Endothelial cell of umbilical vein (primary cell): ENCODE measurements around the gene AGXT. TPM values are rescaled to one million over a fixed set of nuclear protein-coding genes. Genes with fewer than 3 reads are reported as not detected.

Experiments
- BruUV-seq: library from RNA; stranded (reverse); fragments of 400-500 nt; replicated peaks from 2 replicates; lab custom pipeline; 2021; lab: Mats Ljungman, UMichigan
- CTCF ChIA-PET: fragments of 300-600, 350-600 bp; sonication (Branson Sonifier 250); formaldehyde crosslinking; loops from one replicate; lab custom pipeline; 2021; ENCODE audit warnings: antibody characterized with exemption, inconsistent platforms; lab: Charles Lee
- POLR2A ChIA-PET: fragments of 300-600, 350-600 bp; sonication (Branson Sonifier 250); formaldehyde crosslinking; loops from one replicate; lab custom pipeline; 2021; ENCODE audit warnings: antibody characterized with exemption, inconsistent platforms; lab: Charles Lee
- DNase-seq: peaks from one replicate; pipeline ENCODE4 v3.0.0-alpha.2; 2011; ENCODE audit warnings: low read depth, low spot score
- FAIRE-seq: peaks from 2 replicates; lab custom pipeline; 2011; peaks lifted over from hg19 to GRCh38; lab: Jason Lieb, UNC
- H2AFZ ChIP-seq: 2 replicates; pipeline ENCODE4 v1.6.0; 2012; ENCODE audit warnings: low read depth, low read length, control low read depth, inconsistent platforms
- H3K27ac ChIP-seq: 2 replicates; pipeline ENCODE4 v1.5.1; 2011; ENCODE audit warnings: low read depth, mild to moderate bottlenecking, control low read depth, low read length, moderate library complexity; ENCODE audit not compliant: insufficient read depth
- H3K27me3 ChIP-seq, 2 experiments: 2 replicates each; pipeline versions ENCODE4 v1.6.0 to v1.6.1; 2011; ENCODE audit warnings: low read length in 2 of 2, mixed read lengths in 1 of 2; ENCODE audit not compliant: control insufficient read depth in 2 of 2, insufficient read depth in 2 of 2
- H3K36me3 ChIP-seq, 2 experiments: 2 replicates in 1 of 2; 3 replicates in 1 of 2; pipeline ENCODE4 v1.5.1; 2011; ENCODE audit warnings: low read length in 2 of 2, mild to moderate bottlenecking in 1 of 2, moderate library complexity in 1 of 2; ENCODE audit not compliant: control insufficient read depth in 2 of 2, insufficient read depth in 2 of 2; ENCODE audit errors: extremely low read depth in 1 of 2
- H3K4me1 ChIP-seq: 3 replicates; pipeline ENCODE4 v1.5.1; 2011; ENCODE audit warnings: mild to moderate bottlenecking, low read length; ENCODE audit not compliant: control insufficient read depth, insufficient read depth; ENCODE audit errors: extremely low read depth
- H3K4me2 ChIP-seq: 2 replicates; pipeline ENCODE4 v1.6.1; 2011; ENCODE audit warnings: low read length, control low read depth, mixed read lengths; ENCODE audit not compliant: insufficient read depth
- H3K4me3 ChIP-seq, 3 experiments: fragments of 200-600 bp in 1 of 3; sonication (generic), shearing (Covaris generic) in 1 of 3; replicated peaks in 1 of 3; 2 replicates each; pipeline ENCODE4 v1.5.1; 2011 to 2016; ENCODE audit warnings: control low read depth in 3 of 3, low read length in 3 of 3, mild to moderate bottlenecking in 2 of 3, inconsistent platforms in 1 of 3, low read depth in 1 of 3, moderate library complexity in 1 of 3; ENCODE audit not compliant: insufficient read depth in 1 of 3
- H3K79me2 ChIP-seq: 2 replicates; pipeline ENCODE4 v1.6.0; 2012; ENCODE audit warnings: low read length, inconsistent platforms; ENCODE audit not compliant: control insufficient read depth, insufficient read depth
- H3K9ac ChIP-seq: replicated peaks from 2 replicates; pipeline ENCODE3; 2011; ENCODE audit warnings: low read length, control low read depth; ENCODE audit not compliant: insufficient read depth; ENCODE audit errors: extremely low read depth
- H3K9me1 ChIP-seq: replicated peaks from 3 replicates; pipeline ENCODE4 v1.6.0; 2011; ENCODE audit warnings: mild to moderate bottlenecking, low read length; ENCODE audit not compliant: control insufficient read depth, insufficient read depth; ENCODE audit errors: extremely low read depth
- H3K9me3 ChIP-seq: replicated peaks from 2 replicates; pipeline ENCODE4 v1.5.1; 2012; ENCODE audit warnings: low read length, inconsistent platforms; ENCODE audit not compliant: control insufficient read depth, insufficient read depth
- H4K20me1 ChIP-seq: replicated peaks from 2 replicates; pipeline ENCODE3; 2011; ENCODE audit warnings: mild to moderate bottlenecking, low read length; ENCODE audit not compliant: control insufficient read depth, insufficient read depth; ENCODE audit errors: extremely low read depth
- EZH2 ChIP-seq: IDR thresholded peaks from 2 replicates; pipeline ENCODE4 v1.6.1; 2012; ENCODE audit warnings: borderline replicate concordance, low read depth, mild to moderate bottlenecking, moderate library complexity, low read length, inconsistent platforms; ENCODE audit not compliant: severe bottlenecking
- FOS ChIP-seq: IDR thresholded peaks from 2 replicates; pipeline ENCODE4 v1.6.1; 2011; ENCODE audit warnings: mild to moderate bottlenecking, low read length, moderate library complexity, borderline replicate concordance; ENCODE audit not compliant: insufficient read depth
- GATA2 ChIP-seq: IDR thresholded peaks from 2 replicates; pipeline ENCODE4 v1.7.0; 2011; ENCODE audit warnings: low read depth, mild to moderate bottlenecking, moderate library complexity, mixed read lengths, low read length; ENCODE audit not compliant: insufficient read length, insufficient read depth
- JUN ChIP-seq: IDR thresholded peaks from 2 replicates; pipeline ENCODE4 v1.6.1; 2011; ENCODE audit warnings: borderline replicate concordance, low read depth; ENCODE audit not compliant: insufficient read length, insufficient read depth
- MYC ChIP-seq: IDR thresholded peaks from one replicate; pipeline ENCODE4 v1.6.1; 2011; ENCODE audit warnings: mild to moderate bottlenecking, low read depth, low read length
- POLR2A ChIP-seq: IDR thresholded peaks from 2 replicates; pipeline ENCODE4 v1.6.1; 2012; ENCODE audit warnings: low read depth, mild to moderate bottlenecking, control low read depth, low read length
- POLR2AphosphoS5 ChIP-seq: IDR thresholded peaks from 2 replicates; pipeline ENCODE4 v1.6.1; 2012; ENCODE audit warnings: low read depth, mild to moderate bottlenecking, control low read depth, low read length, moderate library complexity; ENCODE audit not compliant: insufficient read depth
- dilution Hi-C: fragments of 300-500 bp; cut with MboI; formaldehyde crosslinking; loops from one replicate; pipeline ENCODE4 v1.15.0; 2019; ENCODE audit warnings: low sequenced_read_pairs; ENCODE audit not compliant: extremely low pct_ligation_motif_present
- intact Hi-C: fragments of 100-400 bp; cut with micrococcal nuclease; formaldehyde crosslinking; loops from one replicate; pipeline ENCODE4 v1.10.0; 2022
- polyA plus RNA-seq, 4 experiments: library from polyadenylated mRNA; depleted of rRNA in 3 of 4; stranded (reverse) in 3 of 4; unstranded in 1 of 4; fragments of >200 nt; gene quantifications; 2 replicates each; pipeline versions ENCODE4 v1.2.1 to v1.2.3, GENCODE V29; 2011 to 2012; ENCODE audit warnings: missing spikeins in 1 of 4
- total RNA-seq: library from RNA; stranded (reverse); gene quantifications from 2 replicates; pipeline ENCODE4 v1.2.3, GENCODE V29; 2021
- TF ChIP-seq, protein P1 (sequence below), 2 donors: IDR thresholded peaks; 1 replicate in 1 of 2; 2 replicates in 1 of 2; pipeline ENCODE4 v1.5.1; 2011; ENCODE audit warnings: low read length in 2 of 2, mild to moderate bottlenecking in 2 of 2, moderate library complexity in 2 of 2, control low read depth in 1 of 2, inconsistent platforms in 1 of 2, low read depth in 1 of 2; ENCODE audit not compliant: insufficient read depth in 1 of 2; ENCODE audit errors: extremely low read depth in 1 of 2
- TF ChIP-seq, protein P2 (sequence below): IDR thresholded peaks from 2 replicates; pipeline ENCODE4 v1.6.1; 2011; ENCODE audit not compliant: insufficient read depth, insufficient read length

Gene AGXT
- total and polyA plus RNA-seq, 2 donors (not counting 3 experiments of a cell fraction or from before 2014, with no cell fraction given): not detected

DNA sequence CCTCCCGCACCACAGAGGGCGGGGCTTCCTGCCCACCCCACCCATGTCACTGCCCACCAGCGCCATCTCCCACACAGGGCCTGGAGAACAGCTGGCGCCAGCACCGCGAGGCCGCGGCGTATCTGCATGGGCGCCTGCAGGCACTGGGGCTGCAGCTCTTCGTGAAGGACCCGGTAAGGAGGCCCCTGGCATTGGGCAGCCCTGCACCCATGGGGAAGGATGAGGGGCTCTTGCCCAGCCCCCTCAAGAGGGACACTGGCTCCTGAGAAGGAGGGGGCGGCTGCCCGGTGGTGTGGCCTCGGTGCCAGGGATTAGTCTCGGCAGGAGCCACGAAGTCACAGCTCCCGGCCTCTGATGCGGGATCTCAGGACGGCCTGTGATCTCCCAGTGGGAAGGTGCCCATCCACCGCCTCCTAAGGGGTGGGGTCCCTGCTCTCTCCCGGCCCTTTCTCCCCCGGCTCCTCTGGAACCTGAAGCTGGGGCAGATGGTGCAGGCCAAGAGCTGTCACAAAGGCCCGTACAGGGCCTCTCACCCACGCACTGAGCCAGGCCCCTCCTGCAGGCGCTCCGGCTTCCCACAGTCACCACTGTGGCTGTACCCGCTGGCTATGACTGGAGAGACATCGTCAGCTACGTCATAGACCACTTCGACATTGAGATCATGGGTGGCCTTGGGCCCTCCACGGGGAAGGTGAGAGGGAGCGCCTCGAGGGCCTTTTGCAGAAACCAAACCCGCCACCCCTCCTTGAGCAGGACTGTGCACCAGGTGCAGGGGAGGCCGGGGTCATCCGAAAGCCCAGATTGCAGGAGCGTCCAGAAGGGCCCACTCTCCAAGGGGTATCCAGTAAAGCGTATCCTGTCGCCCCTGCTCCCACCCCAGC, 9.1 kb downstream of the AGXT start:
- Histone ChIP-seq H3K9me1 (no peaks in the 10 kb centered on the region), H3K79me2 (no peaks in the 10 kb centered on the region), H3K4me2 (no peak overlapping the region), H3K4me3 (no peak overlapping the region), H3K27ac (no peak overlapping the region), H3K4me1 (no peaks in the 10 kb centered on the region), H3K36me3 (no peaks in the 10 kb centered on the region), H2AFZ (no peak overlapping the region), H3K9ac (no peak overlapping the region), H4K20me1 (no peaks in the 10 kb centered on the region), H3K9me3 (no peaks in the 10 kb centered on the region), H3K27me3 (no peaks in the 10 kb centered on the region)
- BruUV-seq: no TSS peak
- CTCF ChIA-PET: interaction anchor here (1.0 to 1.6 kb wide), 3 partner anchors 15 to 37 kb away, joined by 3 read pairs; no protein-coding TSS in a partner anchor
- DNase-seq (no peak), FAIRE-seq (no peak)
- intact Hi-C loops: no loop called here
- POLR2A ChIA-PET: no interaction called here
- dilution Hi-C loops: no loop called here
- TF ChIP-seq EZH2 (no peak), GATA2 (no peak), POLR2AphosphoS5 (no peak), FOS (no peak), MYC (no peak), JUN (no peak), POLR2A (no peak)
- TF ChIP-seq, protein P1, sequence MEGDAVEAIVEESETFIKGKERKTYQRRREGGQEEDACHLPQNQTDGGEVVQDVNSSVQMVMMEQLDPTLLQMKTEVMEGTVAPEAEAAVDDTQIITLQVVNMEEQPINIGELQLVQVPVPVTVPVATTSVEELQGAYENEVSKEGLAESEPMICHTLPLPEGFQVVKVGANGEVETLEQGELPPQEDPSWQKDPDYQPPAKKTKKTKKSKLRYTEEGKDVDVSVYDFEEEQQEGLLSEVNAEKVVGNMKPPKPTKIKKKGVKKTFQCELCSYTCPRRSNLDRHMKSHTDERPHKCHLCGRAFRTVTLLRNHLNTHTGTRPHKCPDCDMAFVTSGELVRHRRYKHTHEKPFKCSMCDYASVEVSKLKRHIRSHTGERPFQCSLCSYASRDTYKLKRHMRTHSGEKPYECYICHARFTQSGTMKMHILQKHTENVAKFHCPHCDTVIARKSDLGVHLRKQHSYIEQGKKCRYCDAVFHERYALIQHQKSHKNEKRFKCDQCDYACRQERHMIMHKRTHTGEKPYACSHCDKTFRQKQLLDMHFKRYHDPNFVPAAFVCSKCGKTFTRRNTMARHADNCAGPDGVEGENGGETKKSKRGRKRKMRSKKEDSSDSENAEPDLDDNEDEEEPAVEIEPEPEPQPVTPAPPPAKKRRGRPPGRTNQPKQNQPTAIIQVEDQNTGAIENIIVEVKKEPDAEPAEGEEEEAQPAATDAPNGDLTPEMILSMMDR (IDR thresholded peaks at IDR 0.05; ENCODE audit: extremely low read depth in 1 of 2, insufficient read depth in 1 of 2, low read depth in 1 of 2, low read length in 2 of 2): no peak
- TF ChIP-seq, protein P2, sequence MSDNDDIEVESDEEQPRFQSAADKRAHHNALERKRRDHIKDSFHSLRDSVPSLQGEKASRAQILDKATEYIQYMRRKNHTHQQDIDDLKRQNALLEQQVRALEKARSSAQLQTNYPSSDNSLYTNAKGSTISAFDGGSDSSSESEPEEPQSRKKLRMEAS: no peak
